ENCODE data around the gene ZSCAN4. TPM values are rescaled to one million over a fixed set of nuclear protein-coding genes. Genes with fewer than 3 reads are reported as not detected.

The ZSCAN4 gene
- total RNA-seq, 2 experiments from 2014 or later: not detected

DNA sequence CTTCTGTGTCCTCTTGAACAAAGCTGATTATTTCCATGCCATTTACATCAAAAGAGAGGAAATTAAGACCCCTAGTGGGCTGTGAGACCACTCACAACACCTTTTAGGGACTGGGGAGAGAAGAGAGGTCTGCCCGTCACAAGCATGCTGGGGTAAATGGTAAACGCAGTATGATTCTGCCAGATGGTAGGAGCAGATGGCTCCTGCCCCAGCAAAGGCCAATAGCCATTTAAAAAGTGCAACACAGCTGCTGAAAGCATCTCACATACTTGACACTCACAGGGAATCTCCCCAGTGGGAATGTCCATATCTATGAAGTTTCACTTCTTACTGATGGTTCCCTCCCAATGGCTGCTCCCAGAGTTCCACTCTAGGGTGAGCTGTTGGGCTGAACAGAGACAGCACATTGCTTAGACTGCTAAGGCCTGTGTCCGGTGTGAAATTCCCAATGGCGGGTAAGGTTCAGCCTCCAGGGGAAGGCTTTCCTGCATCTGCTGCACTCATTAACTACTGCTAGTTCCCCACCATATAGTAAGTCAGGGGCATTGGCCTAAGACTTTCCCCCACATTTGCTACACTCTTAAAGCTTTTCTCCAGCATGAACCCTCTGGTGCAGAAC is 51.3 kb downstream of the ZSCAN4 start:
- ATAC-seq (no peak), DNase-seq (no peak)
- intact Hi-C loops (cut with micrococcal nuclease): no loop called here
- CTCF ChIA-PET: no interaction called here
- Mint-ChIP-seq H3K9me3 (peaks cover 65% of the 10 kb centered on the region), H3K4me3 (no peak overlapping the region), H3K27ac (no peak overlapping the region), H3K27me3 (no peaks in the 10 kb centered on the region), H3K36me3 (ENCODE audit: low read depth) (peaks cover 76% of the 10 kb centered on the region), H3K4me1 (ENCODE audit: low read depth) (peaks cover 6% of the 10 kb centered on the region)
- POLR2A ChIA-PET: no interaction called here
- TF ChIP-seq, protein P1, sequence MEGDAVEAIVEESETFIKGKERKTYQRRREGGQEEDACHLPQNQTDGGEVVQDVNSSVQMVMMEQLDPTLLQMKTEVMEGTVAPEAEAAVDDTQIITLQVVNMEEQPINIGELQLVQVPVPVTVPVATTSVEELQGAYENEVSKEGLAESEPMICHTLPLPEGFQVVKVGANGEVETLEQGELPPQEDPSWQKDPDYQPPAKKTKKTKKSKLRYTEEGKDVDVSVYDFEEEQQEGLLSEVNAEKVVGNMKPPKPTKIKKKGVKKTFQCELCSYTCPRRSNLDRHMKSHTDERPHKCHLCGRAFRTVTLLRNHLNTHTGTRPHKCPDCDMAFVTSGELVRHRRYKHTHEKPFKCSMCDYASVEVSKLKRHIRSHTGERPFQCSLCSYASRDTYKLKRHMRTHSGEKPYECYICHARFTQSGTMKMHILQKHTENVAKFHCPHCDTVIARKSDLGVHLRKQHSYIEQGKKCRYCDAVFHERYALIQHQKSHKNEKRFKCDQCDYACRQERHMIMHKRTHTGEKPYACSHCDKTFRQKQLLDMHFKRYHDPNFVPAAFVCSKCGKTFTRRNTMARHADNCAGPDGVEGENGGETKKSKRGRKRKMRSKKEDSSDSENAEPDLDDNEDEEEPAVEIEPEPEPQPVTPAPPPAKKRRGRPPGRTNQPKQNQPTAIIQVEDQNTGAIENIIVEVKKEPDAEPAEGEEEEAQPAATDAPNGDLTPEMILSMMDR (IDR thresholded peaks at IDR 0.05): no peak

DNA sequence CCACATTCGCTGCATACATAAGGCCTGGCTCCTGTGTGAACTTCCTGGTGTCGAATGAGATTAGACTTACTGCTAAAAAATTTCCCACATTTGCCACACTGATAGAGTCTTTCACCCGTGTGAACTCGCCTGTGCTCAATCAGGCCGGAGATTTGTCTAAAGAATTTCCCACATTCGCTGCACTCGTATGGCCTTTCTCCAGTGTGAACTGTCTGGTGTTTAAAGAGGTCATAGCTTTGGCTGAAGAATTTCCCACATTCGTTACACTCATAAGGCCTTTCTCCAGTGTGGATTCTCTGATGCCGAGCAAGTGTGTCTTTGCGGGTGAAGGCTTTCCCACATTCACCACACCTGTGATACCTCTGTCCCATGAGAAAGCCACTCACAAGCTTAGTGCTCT is 52.1 kb downstream of the ZSCAN4 start:
- no peak overlapping the region for H3K4me3 Mint-ChIP-seq
- intact Hi-C loops (cut with micrococcal nuclease): no loop called here
- CTCF ChIA-PET: no interaction called here
- TF ChIP-seq, protein P1 (IDR thresholded peaks at IDR 0.05): no peak
- H3K27me3 Mint-ChIP-seq: no peaks in the 10 kb centered on the region
- POLR2A ChIA-PET: no interaction called here
- H3K4me1 Mint-ChIP-seq (ENCODE audit: low read depth): peaks cover 6% of the 10 kb centered on the region
- H3K36me3 Mint-ChIP-seq (ENCODE audit: low read depth): peaks cover 74% of the 10 kb centered on the region
- DNase-seq: no peak
- ATAC-seq: no peak
- H3K27ac Mint-ChIP-seq: no peak overlapping the region
- peaks cover 63% of the 10 kb centered on the region for H3K9me3 Mint-ChIP-seq

Other genes with a start within 250 kb of the ZSCAN4 start
- gene ZNF749, start 233.6 kb upstream of the ZSCAN4 start, total RNA-seq: 10 to 100 TPM; 19.5 to 20.0 TPM
- gene VN1R1, start 211.8 kb upstream of the ZSCAN4 start, total RNA-seq: under 1 TPM in 1 of 2 experiments, not detected in 1; 0.18 TPM
- gene ZNF772, start 191.4 kb upstream of the ZSCAN4 start, total RNA-seq: 1 to 10 TPM; 5.0 to 5.6 TPM
- 1 to 10 TPM; 5.1 to 6.1 TPM for gene ZNF419, start 181.2 kb upstream of the ZSCAN4 start, total RNA-seq
- 1 to 10 TPM; 5.7 to 7.1 TPM for gene ZNF773, start 169.0 kb upstream of the ZSCAN4 start, total RNA-seq
- gene ZNF549, start 141.6 kb upstream of the ZSCAN4 start, total RNA-seq: 1 to 10 TPM; 3.5 to 4.0 TPM
- gene ZNF550, start 109.1 kb upstream of the ZSCAN4 start, total RNA-seq: 10 to 100 TPM; 10.3 to 13.5 TPM
- gene ZNF416, start 90.0 kb upstream of the ZSCAN4 start, total RNA-seq: 1 to 10 TPM; 2.5 to 3.2 TPM
- gene ZIK1, start 84.8 kb upstream of the ZSCAN4 start, total RNA-seq: 1 to 10 TPM; 6.1 to 6.5 TPM
- gene ZNF530, start 69.0 kb upstream of the ZSCAN4 start, total RNA-seq: 1 to 10 TPM; 6.8 to 7.4 TPM
- 10 to 100 TPM; 10.4 to 13.0 TPM for gene ZNF134, start 54.7 kb upstream of the ZSCAN4 start, total RNA-seq
- gene ZNF211, start 35.8 kb upstream of the ZSCAN4 start, total RNA-seq: 1 to 10 TPM; 7.7 to 8.8 TPM
- 1 to 10 TPM; 8.3 to 8.4 TPM for gene ZNF551, start 13.0 kb downstream of the ZSCAN4 start, total RNA-seq
- 1 to 10 TPM; 3.6 to 3.8 TPM for gene ZNF154, start 40.3 kb downstream of the ZSCAN4 start, total RNA-seq
- gene ZNF671, start 58.7 kb downstream of the ZSCAN4 start, total RNA-seq: 10 to 100 TPM in 1 of 2 experiments, 1 to 10 TPM in 1; 7.1 to 10.5 TPM
- 10 to 100 TPM in 1 of 2 experiments, 1 to 10 TPM in 1; 9.8 to 11.0 TPM for gene ZNF776, start 77.9 kb downstream of the ZSCAN4 start, total RNA-seq
- 10 to 100 TPM; 16.7 to 21.8 TPM for gene ZNF586, start 100.7 kb downstream of the ZSCAN4 start, total RNA-seq
- 1 to 10 TPM; 6.5 to 6.7 TPM for gene ZNF552, start 146.0 kb downstream of the ZSCAN4 start, total RNA-seq
- gene ZNF587B, start 161.4 kb downstream of the ZSCAN4 start, total RNA-seq: 10 to 100 TPM; 19.8 to 20.2 TPM
- 10 to 100 TPM; 23.6 to 24.1 TPM for gene ZNF587, start 180.9 kb downstream of the ZSCAN4 start, total RNA-seq
- gene ZNF814, start 220.1 kb downstream of the ZSCAN4 start, total RNA-seq: 10 to 100 TPM; 25.0 to 27.9 TPM
- 10 to 100 TPM; 11.8 to 12.1 TPM for gene ZNF417, start 247.7 kb downstream of the ZSCAN4 start, total RNA-seq